HepG2 (cell line): Measurements from ENCODE around the gene TH. TPM values are rescaled to one million over a fixed set of nuclear protein-coding genes. Genes with fewer than 3 reads are reported as not detected.

Source experiments
- ARNT ChIP-seq: fragments of 450-650 bp; IDR thresholded peaks from 2 replicates; pipeline ENCODE4 v1.6.1; 2017
- CENPT ChIP-seq: sonication (generic); formaldehyde crosslinking; IDR thresholded peaks from 2 replicates; pipeline ENCODE4 v1.8.0; 2022; ENCODE audit warnings: low read depth, mild to moderate bottlenecking, moderate library complexity, missing genetic modification reagents
- CHD4 ChIP-seq: fragments of 200-600 bp; sonication (generic); IDR thresholded peaks from 2 replicates; pipeline ENCODE4 v1.7.0; 2017; ENCODE audit warnings: mild to moderate bottlenecking, low read length, borderline replicate concordance
- KMT2B ChIP-seq: IDR thresholded peaks from 2 replicates; pipeline ENCODE4 v1.6.1; 2016; ENCODE audit warnings: missing genetic modification reagents, missing compliant biosample characterization
- NCOA2 ChIP-seq: sonication (generic); formaldehyde crosslinking; IDR thresholded peaks from 2 replicates; pipeline ENCODE4 v1.8.0; 2022; ENCODE audit warnings: inconsistent platforms
- NR1H2 ChIP-seq: sonication (generic); formaldehyde crosslinking; IDR thresholded peaks from 2 replicates; pipeline ENCODE4 v1.8.1; 2022; ENCODE audit warnings: low read depth, missing genetic modification reagents, borderline replicate concordance
- PAXIP1 ChIP-seq: sonication (generic); formaldehyde crosslinking; conservative IDR thresholded peaks from 2 replicates; pipeline ENCODE4 v1.4.0; 2020; ENCODE audit warnings: mild to moderate bottlenecking, missing genetic modification reagents, moderate library complexity
- POLR2AphosphoS2 ChIP-seq: IDR thresholded peaks from 2 replicates; pipeline ENCODE4 v1.6.1; 2011; ENCODE audit warnings: low read depth, low read length, improper control_type of control experiment
- RBM22 ChIP-seq: fragments of 200-400 bp; formaldehyde crosslinking; optimal IDR thresholded peaks from 2 replicates; pipeline ENCODE3; 2017; ENCODE audit warnings: mild to moderate bottlenecking, low read length, moderate library complexity
- RXRA ChIP-seq: sonication (generic); formaldehyde crosslinking; IDR thresholded peaks from 2 replicates; pipeline ENCODE4 v1.5.1; 2020; ENCODE audit warnings: missing genetic modification reagents
- SMAD9 ChIP-seq: sonication (generic); formaldehyde crosslinking; IDR thresholded peaks from 2 replicates; pipeline ENCODE4 v1.5.1; 2020; ENCODE audit warnings: mild to moderate bottlenecking, missing genetic modification reagents
- SRSF4 ChIP-seq: fragments of 200-400 bp; formaldehyde crosslinking; IDR thresholded peaks from one replicate; pipeline ENCODE4 v1.6.1; 2018; ENCODE audit warnings: mild to moderate bottlenecking, low read depth, low read length, moderate library complexity; ENCODE audit not compliant: poor library complexity, severe bottlenecking
- STAT5B ChIP-seq: sonication (generic); formaldehyde crosslinking; IDR thresholded peaks from 2 replicates; pipeline ENCODE4 v1.4.0; 2020; ENCODE audit warnings: missing genetic modification reagents
- WIZ ChIP-seq: sonication (generic); formaldehyde crosslinking; IDR thresholded peaks from 2 replicates; pipeline ENCODE4 v1.5.1; 2020; ENCODE audit warnings: mild to moderate bottlenecking, missing genetic modification reagents
- ZBTB2 ChIP-seq: sonication (generic); formaldehyde crosslinking; IDR thresholded peaks from 2 replicates; pipeline ENCODE4 v1.8.0; 2022; ENCODE audit warnings: low read depth, missing genetic modification reagents
- ZEB1 ChIP-seq: IDR thresholded peaks from 2 replicates; pipeline ENCODE4 v1.6.1; 2012; ENCODE audit warnings: mild to moderate bottlenecking, low read depth, inconsistent platforms; ENCODE audit not compliant: insufficient replicate concordance
- ZNF276 ChIP-seq: sonication (generic); formaldehyde crosslinking; IDR thresholded peaks from 2 replicates; pipeline ENCODE4 v1.4.0; 2020; ENCODE audit warnings: mild to moderate bottlenecking, low read depth, missing genetic modification reagents
- ZNF280B ChIP-seq: sonication (generic); formaldehyde crosslinking; IDR thresholded peaks from 2 replicates; pipeline ENCODE4 v1.5.0; 2020; ENCODE audit warnings: missing genetic modification reagents, mild to moderate bottlenecking, borderline replicate concordance
- ZNF343 ChIP-seq: sonication (generic); formaldehyde crosslinking; IDR thresholded peaks from 2 replicates; pipeline ENCODE4 v1.4.0; 2020; ENCODE audit warnings: mild to moderate bottlenecking, missing genetic modification reagents
- ZNF567 ChIP-seq: sonication (generic); formaldehyde crosslinking; IDR thresholded peaks from 2 replicates; pipeline ENCODE4 v1.8.1; 2023; ENCODE audit warnings: mild to moderate bottlenecking, missing genetic modification reagents, borderline replicate concordance
- ZNF614 ChIP-seq: IDR thresholded peaks from 2 replicates; pipeline ENCODE4 v1.6.1; 2018; ENCODE audit warnings: missing biosample characterization, missing genetic modification reagents, inconsistent platforms, borderline replicate concordance
- ZNF883 ChIP-seq: sonication (generic); formaldehyde crosslinking; IDR thresholded peaks from 2 replicates; pipeline ENCODE4 v1.5.1; 2020; ENCODE audit warnings: mild to moderate bottlenecking, missing genetic modification reagents; ENCODE audit errors: not compliant biosample characterization
- polyA plus RNA-seq, 8 experiments: library from polyadenylated mRNA; depleted of rRNA in 3 of 8; stranded (reverse) in 7 of 8; unstranded in 1 of 8; fragments of >200 nt; fragmentation: Illumina TruSeq in 4 of 8; extraction: Trizol in 4 of 8; gene quantifications; 2 replicates each; pipeline versions ENCODE4 v1.2.1 to v1.2.3, GENCODE V29; 2011 to 2016; ENCODE audit warnings: low read depth in 4 of 8, missing spikeins in 1 of 8, mixed read lengths in 1 of 8; ENCODE audit not compliant: insufficient read depth in 1 of 8
- total RNA-seq, 5 experiments: library from RNA; depleted of rRNA; stranded (reverse); fragments of >200 nt; fragmentation: Illumina TruSeq; extraction: Trizol; gene quantifications; 2 replicates each; pipeline ENCODE4 v1.2.3, GENCODE V29; 2016; ENCODE audit warnings: low read depth in 1 of 5

Gene TH
- total and polyA plus RNA-seq, 2 of the 13 experiments (the other 11 are each of a cell fraction or from before 2014, with no cell fraction given), result 0.36 TPM; not detected in 1

- TF ChIP-seq ZNF276, result 0 out of 2 replicates have a peak, but pooled peaks have one; percentile 35
- TF ChIP-seq ZNF614 (CRISPR knock-in tag), result no peak
- TF ChIP-seq POLR2AphosphoS2, result no peak
- TF ChIP-seq RBM22, result peak; percentile 87
- TF ChIP-seq KMT2B (CRISPR knock-in tag), result no peak
- TF ChIP-seq RXRA (CRISPR knock-in tag), result no peak
- 0 out of 2 replicates have a peak, but pooled peaks have one; percentile 51 for TF ChIP-seq ZNF280B
- no peak for TF ChIP-seq ZEB1
- no peak for TF ChIP-seq SMAD9
- no peak for TF ChIP-seq NCOA2 (CRISPR knock-in tag)
- TF ChIP-seq ZBTB2 (CRISPR knock-in tag), result no peak
- no peak for TF ChIP-seq PAXIP1 (CRISPR knock-in tag)
- TF ChIP-seq NR1H2 (CRISPR knock-in tag), result no peak
- TF ChIP-seq WIZ, result no peak; the same call in 1 of the 2 replicates
- no peak for TF ChIP-seq ZNF567 (CRISPR knock-in tag)
- peak; percentile 47 for TF ChIP-seq SRSF4
- TF ChIP-seq STAT5B (CRISPR knock-in tag), result no peak
- TF ChIP-seq ZNF883 (CRISPR knock-in tag), result peak; percentile 60
- TF ChIP-seq ZNF343, result 0 out of 2 replicates have a peak, but pooled peaks have one; percentile 33
- TF ChIP-seq ARNT, result no peak
- TF ChIP-seq CENPT (CRISPR knock-in tag), result no peak
- no peak for TF ChIP-seq CHD4
These were observed 33.0 kb downstream of the TH start (continued) for GRCh38 chr11:2138431-2139122.
